Stimulated activated CD4-positive, alpha-beta T cell treated with anti-CD3 and anti-CD28 coated beads, Interleukin-1b, Interleukin-23, amount 100 ng/mL, for 4 hours (primary cell): ENCODE measurements around the gene MEN1.

Experiments used
- DNase-seq, 2 donors: peaks; one replicate each; pipeline ENCODE4 v3.0.0-alpha.2; 2020; ENCODE audit warnings: low read depth in 2 of 2

The MEN1 gene

DNA sequence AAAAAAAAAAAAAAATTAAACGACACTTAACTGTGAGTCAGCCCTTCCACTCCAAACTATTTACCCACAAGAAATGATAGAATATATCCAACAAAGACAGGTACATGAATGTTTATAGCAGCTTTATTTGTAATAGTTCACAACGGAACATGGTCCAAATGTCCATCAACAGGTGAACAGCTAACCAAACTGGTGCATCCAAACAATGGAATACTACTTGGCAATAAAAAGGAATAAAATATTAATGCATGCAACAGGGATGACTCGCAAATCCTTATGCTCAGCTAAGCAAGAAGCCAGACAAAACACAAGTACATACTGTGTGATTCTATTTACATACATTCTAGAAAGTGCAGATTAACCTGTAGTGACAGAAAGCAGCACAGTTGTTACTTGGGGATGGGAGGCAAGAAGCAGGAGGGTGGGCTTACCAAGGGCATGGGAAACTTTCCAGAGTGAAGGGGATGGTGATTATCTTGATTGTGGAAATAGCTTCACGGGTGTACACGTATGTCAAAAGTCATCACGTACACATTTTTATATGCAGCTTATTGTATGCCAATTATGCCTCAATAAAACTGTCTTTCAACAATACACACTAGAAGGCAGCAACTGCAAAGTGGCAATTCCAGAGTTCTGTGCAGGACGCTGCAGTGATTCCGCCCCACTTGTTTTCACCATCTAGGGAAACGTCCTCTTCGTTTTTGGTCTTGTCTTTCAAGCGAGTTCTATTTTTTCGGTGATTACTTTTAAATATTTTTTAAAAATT is 25.4 kb downstream of the MEN1 start:
- no peak for DNase-seq

DNA sequence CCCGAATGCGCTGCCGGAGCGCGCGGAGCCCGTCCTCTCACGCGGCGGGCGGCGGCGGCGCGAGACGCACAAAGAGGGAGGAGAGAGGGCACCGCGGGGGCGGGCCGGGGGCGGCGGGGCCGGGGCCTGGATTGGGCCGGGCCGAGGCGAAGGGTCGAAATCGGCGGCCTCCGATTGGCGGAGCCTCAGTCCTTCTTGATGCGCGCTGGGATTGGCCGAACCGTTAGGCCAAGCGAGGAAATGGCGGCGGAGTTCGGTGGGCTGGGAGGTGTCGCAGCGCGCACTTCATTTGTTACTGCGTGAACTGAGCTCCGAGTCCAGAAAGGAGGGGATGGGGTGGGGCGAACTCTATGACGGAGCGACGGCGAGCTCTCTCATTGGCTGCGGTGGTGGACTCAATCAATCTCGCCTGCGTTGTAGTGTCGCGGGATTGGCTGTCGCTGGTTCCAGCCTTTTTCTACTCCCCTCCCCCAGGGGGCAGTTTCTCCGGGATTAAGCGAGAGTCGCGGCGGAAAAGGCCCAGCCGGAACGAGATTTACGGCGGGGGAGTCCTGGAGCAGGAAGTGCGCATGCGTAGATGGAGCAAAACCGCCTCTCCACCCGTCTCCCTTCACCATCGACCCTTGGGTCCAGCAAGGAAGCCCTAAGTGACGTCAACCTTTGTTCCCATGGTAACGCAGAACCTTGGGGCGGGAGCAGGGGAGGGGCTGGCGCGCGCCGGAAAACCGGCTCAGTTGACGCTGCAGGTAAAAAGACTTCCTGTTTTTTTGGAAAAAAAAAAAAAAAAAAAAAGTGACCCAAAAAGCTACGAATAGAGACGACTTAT is 31.7 kb downstream of the MEN1 start, which contains the start of gene SF1:
Gene SF1 (minus strand): TSS at position 70 of the 826 bp plus-strand sequence. CDS start 150 bp downstream, outside the sequence.
- DNase-seq: peak; percentile 95 to 98

DNA sequence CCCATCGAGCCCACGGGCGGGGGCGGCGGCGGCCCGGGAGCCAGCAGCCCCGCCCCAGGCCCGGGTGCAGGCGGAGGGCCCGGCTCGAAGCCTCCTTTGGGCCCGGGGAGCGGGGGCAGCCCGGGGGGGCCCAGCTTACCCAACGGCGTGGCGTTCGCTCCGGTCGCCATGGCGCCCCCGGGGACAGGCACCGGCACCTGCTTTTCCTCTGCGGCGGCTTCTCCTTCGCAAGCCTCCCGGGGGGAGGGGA is 32.2 kb downstream of the MEN1 start:
- no peak for DNase-seq

DNA sequence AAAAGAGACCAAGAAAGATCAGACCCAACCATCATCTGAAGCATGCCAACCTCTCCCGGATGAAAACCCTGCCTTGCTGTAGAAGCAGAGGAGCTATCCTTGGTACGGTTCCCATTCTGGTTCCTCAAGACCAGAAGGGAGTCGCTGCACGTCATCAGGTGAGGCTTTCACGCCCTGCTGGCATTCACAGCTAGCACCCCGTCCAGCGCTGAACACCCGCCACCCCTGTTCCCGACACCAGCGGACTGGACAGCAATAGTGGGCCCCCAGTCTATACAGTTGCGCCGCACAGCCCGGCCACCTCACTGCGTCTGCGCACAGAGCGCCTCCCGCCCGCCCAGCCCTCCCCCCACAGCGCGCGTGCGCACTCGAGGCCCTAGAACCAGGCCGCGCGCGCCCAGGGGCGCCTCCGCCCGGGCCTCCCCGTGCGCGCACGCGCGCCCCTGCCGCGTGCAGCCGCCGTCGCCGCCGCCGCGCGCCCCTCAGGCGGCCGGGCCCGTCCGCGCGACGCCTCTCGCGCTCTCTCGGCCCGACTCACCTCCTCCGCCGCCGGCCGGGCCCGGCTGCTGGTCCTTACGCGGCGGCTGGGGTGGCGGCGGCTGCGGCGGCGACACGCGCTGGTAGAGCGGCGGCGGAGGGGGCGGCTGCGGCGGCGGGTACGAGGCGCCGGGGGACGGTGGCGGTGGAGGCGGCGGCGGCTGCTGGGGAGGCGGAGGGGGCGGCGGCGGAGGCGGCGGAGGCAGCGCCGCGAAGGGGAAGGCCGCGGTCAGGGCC is 32.7 kb downstream of the MEN1 start:
- DNase-seq: peak; percentile 77 to 79

GRCh38 chr11:64776875-64777274 is 33.5 kb downstream of the MEN1 start:
- no peak for DNase-seq

DNA sequence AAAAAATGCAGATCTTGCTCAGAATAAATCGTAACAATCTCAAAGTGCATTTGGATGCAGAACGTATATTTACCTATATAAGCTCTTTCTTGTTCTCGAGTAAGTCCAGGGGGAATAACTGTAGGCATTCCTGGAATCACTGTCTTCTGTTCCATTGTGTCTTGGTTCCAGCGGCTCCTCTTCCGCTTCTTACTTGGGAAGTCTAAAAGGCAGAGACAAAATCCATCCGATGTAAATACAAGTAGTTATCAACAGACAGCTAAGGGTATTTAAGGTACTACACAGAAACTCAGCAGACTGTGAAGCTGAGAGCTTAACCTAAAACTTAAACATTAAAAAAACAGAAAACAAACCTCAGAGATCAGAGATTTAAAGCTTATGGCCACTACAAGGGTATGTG is 33.9 kb downstream of the MEN1 start:
- DNase-seq: no peak

GRCh38 chr11:64774144-64774543 is 36.2 kb downstream of the MEN1 start:
- no peak for DNase-seq

- no peak for DNase-seq
Observed at GRCh38 chr11:64772303-64773018, 37.9 kb downstream of the MEN1 start.

DNA sequence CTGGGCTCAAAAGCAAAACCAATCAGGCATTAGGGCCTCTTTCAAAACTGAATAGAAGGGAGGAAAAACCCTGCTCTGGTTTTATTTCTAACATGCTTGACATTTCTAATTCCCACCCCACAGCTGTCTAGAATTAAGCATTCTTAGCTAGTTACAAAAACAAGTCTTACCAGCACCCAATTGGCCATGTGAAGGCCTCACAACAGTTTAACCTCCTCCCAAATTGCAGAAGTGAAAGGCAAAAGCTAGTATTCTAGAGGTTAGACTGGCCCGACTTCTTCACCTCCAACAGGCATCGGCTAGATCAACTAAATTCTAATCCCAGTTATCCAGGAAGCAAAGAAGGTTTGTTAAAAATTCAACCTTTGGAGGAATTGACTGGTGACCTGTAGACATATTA is 38.5 kb downstream of the MEN1 start:
- DNase-seq: no peak

- no peak for DNase-seq
Observed at GRCh38 chr11:64770120-64770519, 40.2 kb downstream of the MEN1 start.

GRCh38 chr11:64769283-64769682 is 41.1 kb downstream of the MEN1 start:
- DNase-seq: no peak

GRCh38 chr11:64768300-64768694 is 42.1 kb downstream of the MEN1 start:
- DNase-seq: no peak

- peak; percentile 65 to 73 for DNase-seq
Observed at GRCh38 chr11:64767344-64768299, 42.7 kb downstream of the MEN1 start.

- DNase-seq: no peak
Observed at GRCh38 chr11:64766881-64767280, 43.5 kb downstream of the MEN1 start.

DNA sequence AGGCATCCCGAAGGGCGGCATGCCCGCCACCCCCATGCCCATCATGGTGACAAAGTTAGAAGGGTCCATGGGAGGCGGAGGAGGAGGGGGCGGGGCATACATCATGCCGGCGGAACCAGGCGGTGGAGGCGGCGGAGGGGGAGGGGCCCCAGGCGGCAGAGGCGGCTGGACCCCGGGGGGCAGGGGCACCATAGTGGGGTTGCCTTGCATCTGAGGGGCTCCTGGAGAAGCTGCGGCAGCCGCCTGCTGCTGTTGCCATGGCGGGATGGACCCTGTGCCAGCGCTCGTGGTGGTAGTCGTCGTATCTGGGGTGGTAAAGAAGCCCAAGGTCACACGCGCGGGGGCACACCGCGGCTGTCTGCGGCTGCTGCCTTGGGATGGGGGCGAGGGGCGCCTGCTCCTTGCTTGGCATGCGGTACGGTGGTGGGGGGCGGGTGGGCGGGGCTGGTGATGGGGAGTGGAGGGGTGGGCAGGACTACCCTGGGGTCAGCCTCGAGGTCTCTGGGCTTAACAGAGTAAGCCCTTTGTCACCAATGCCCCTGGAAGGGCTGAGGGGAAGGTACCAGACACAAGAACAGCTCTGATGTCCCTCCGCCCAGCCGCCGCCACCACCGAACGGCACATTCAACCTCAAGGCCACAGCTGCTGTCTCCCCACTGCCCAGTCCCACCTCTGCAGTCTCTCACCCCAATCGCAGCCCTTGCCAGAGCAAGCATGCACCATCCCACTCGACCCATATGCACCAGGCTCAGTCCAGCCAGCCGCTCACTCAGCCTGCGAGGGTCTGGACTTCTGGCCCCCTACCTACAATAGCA is 44.3 kb downstream of the MEN1 start:
- no peak for DNase-seq

DNA sequence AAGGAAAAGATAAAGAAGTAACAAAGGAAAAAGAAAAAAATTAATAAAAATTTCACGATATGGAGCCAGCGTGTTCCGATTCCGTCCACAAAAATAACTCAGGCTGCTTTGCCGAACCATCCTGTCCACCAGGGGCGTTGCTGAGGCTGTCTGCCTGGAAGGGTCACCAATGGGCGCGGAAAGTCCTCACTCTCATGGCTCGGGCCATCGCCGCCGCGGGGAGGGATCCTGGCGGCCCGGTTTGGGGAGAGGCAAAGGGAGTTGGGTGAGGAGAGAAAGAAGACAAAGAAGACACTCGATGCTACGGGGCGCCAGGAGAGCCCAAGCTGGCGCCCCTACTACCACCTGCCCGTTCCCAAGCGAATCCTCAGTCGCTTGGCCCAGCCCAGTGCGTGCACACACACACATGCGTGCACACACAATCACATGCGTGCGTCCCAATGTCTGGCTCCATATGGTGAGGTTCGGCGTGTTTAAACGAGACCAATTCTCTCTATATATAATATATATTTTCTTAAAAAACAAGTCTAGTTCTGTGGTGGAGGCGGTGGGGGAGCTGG is 45.0 kb downstream of the MEN1 start:
- DNase-seq: no peak

DNA sequence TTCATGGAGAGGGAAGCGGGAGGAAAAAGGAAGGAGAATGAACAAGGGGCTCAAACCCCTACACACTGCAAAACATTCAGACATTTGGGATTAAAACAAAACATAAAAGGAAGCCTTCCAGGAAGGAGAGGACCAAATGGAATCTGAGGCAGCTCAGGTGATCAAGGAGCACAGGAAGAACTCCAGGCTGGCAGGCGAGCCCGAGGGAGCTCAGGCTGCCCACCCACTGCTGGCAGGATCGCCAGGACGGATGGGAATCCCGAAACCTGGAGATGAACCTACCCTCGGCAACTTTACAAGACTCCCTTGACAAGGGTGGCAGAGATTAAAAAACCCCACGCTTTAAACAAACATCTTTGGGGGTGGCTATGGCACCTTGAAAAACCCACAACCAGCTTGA is 45.6 kb downstream of the MEN1 start:
- DNase-seq: no peak

GRCh38 chr11:64764040-64764611 is 46.2 kb downstream of the MEN1 start:
- DNase-seq: no peak

GRCh38 chr11:64763526-64764039 is 46.8 kb downstream of the MEN1 start:
- no peak for DNase-seq
